A549 (cell line): ENCODE data around the gene CGREF1. TPM values are rescaled to one million over a fixed set of nuclear protein-coding genes. Genes with fewer than 3 reads are reported as not detected.
A peak's percentile ranks its signal among the peaks of the same experiment; 100 is the strongest.

Experiments
- ATAC-seq, 2 experiments: fragments of 200-7000 bp in 1 of 2; fragments of >200 bp in 1 of 2; cut with Nextera tagmentation in 1 of 2; cut with Tn5 transposase in 1 of 2; 3 replicates each; pipeline versions ENCODE4 v1.8.0 to v1.9.1; 2018 to 2020; ENCODE audit warnings: mild to moderate bottlenecking in 1 of 2, moderate library complexity in 1 of 2
- CTCF ChIA-PET: fragments of 300-600 bp; sonication (Branson Sonifier 250); formaldehyde crosslinking; extraction: SDS; loops from one replicate; lab custom pipeline; 2021; ENCODE audit warnings: antibody characterized with exemption, inconsistent platforms; lab: Yijun Ruan, JAX
- POLR2A ChIA-PET: fragments of 350-600 bp; formaldehyde crosslinking; extraction: SDS; loops from one replicate; lab custom pipeline; 2021; ENCODE audit warnings: antibody characterized with exemption, inconsistent platforms; lab: Yijun Ruan, JAX
- DNase-seq, 2 experiments: peaks; one replicate each; pipeline versions ENCODE4 v3.0.0 to v3.0.0-alpha.2; 2011 to 2016; ENCODE audit warnings: low read depth in 1 of 2, low spot score in 1 of 2
- FAIRE-seq: peaks from 2 replicates; lab custom pipeline; 2011; peaks lifted over from hg19 to GRCh38; lab: Jason Lieb, UNC
- H3K27ac ChIP-seq, 2 experiments: fragments of >200 bp; sonication (Bioruptor Twin); formaldehyde crosslinking; 3 replicates each; pipeline ENCODE4 v1.5.1; 2016 to 2017
- H3K4me1 ChIP-seq: fragments of >200 bp; sonication (Bioruptor Twin); formaldehyde crosslinking; 3 replicates; pipeline ENCODE4 v1.6.1; 2016
- H3K4me2 ChIP-seq: fragments of >200 bp; sonication (Bioruptor Twin); formaldehyde crosslinking; 3 replicates; pipeline ENCODE4 v1.6.1; 2016
- H3K4me3 ChIP-seq: fragments of >200 bp; sonication (Bioruptor Twin); formaldehyde crosslinking; 3 replicates; pipeline ENCODE4 v1.5.1; 2016
- H3K9me3 ChIP-seq: fragments of >200 bp; sonication (Bioruptor Twin); formaldehyde crosslinking; 3 replicates; pipeline ENCODE4 v1.6.1; 2016
- ATOH8 ChIP-seq: fragments of 250-450 bp; sonication (Bioruptor Pico); IDR thresholded peaks from 2 replicates; pipeline ENCODE4 v1.5.0; 2020; ENCODE audit warnings: low read depth, mild to moderate bottlenecking, moderate library complexity
- CBX8 ChIP-seq: fragments of 200-600 bp; sonication (generic); IDR thresholded peaks from 2 replicates; pipeline ENCODE4 v1.6.1; 2016
- CHD2 ChIP-seq: fragments of 150-350 bp; IDR thresholded peaks from 2 replicates; pipeline ENCODE4 v1.6.1; 2014; ENCODE audit warnings: low read length; ENCODE audit not compliant: partially characterized antibody
- CHD4 ChIP-seq: fragments of 200-600 bp; sonication (generic); IDR thresholded peaks from 2 replicates; pipeline ENCODE4 v1.6.1; 2016; ENCODE audit warnings: antibody characterized with exemption, mild to moderate bottlenecking, borderline replicate concordance
- E2F6 ChIP-seq: IDR thresholded peaks from 2 replicates; pipeline ENCODE4 v1.6.1; 2012; ENCODE audit warnings: low read depth, borderline replicate concordance
- EHMT2 ChIP-seq: fragments of 200-600 bp; sonication (generic); IDR thresholded peaks from 2 replicates; pipeline ENCODE4 v1.6.1; 2016; ENCODE audit warnings: antibody characterized with exemption, low read depth, mild to moderate bottlenecking, moderate library complexity
- FOSL2 ChIP-seq, 2 experiments: fragments of 450-650 bp in 1 of 2; fragments of >200 bp in 1 of 2; sonication (Bioruptor Twin) in 1 of 2; formaldehyde crosslinking; IDR thresholded peaks; 2 replicates each; pipeline versions ENCODE4 v1.5.0 to v1.6.1; 2016 to 2020; ENCODE audit warnings: mild to moderate bottlenecking in 1 of 2, moderate library complexity in 1 of 2
- GATA3 ChIP-seq: IDR thresholded peaks from 2 replicates; pipeline ENCODE4 v1.6.1; 2012; ENCODE audit warnings: borderline replicate concordance
- HEYL ChIP-seq: fragments of 250-450 bp; sonication (Bioruptor Pico); IDR thresholded peaks from 2 replicates; pipeline ENCODE4 v1.8.0; 2021; ENCODE audit warnings: mild to moderate bottlenecking, moderate library complexity
- HMGXB4 ChIP-seq: fragments of 250-450 bp; sonication (Bioruptor Pico); IDR thresholded peaks from 2 replicates; pipeline ENCODE4 v1.5.0; 2021; ENCODE audit warnings: mild to moderate bottlenecking, moderate library complexity, borderline replicate concordance
- HOXA7 ChIP-seq: fragments of 250-450 bp; sonication (Bioruptor Pico); IDR thresholded peaks from 2 replicates; pipeline ENCODE4 v1.5.0; 2020; ENCODE audit warnings: mild to moderate bottlenecking, moderate library complexity
- HOXB13 ChIP-seq: fragments of 250-450 bp; sonication (Bioruptor Pico); IDR thresholded peaks from 2 replicates; pipeline ENCODE4 v1.5.0; 2020; ENCODE audit warnings: low read depth, mild to moderate bottlenecking, moderate library complexity
- JUN ChIP-seq, 2 experiments: fragments of >200 bp; sonication (Bioruptor Twin); formaldehyde crosslinking; IDR thresholded peaks; 2 replicates in 1 of 2; 3 replicates in 1 of 2; pipeline ENCODE4 v1.6.1; 2016 to 2017
- JUNB ChIP-seq: fragments of >200 bp; sonication (Bioruptor Twin); formaldehyde crosslinking; IDR thresholded peaks from 2 replicates; pipeline ENCODE4 v1.6.1; 2016
- MAFK ChIP-seq: fragments of 450-650 bp; IDR thresholded peaks from 2 replicates; pipeline ENCODE4 v1.6.1; 2014; ENCODE audit not compliant: partially characterized antibody
- MYC ChIP-seq: IDR thresholded peaks from 2 replicates; pipeline ENCODE4 v1.6.1; 2012; ENCODE audit warnings: mild to moderate bottlenecking, inconsistent platforms, low read length, improper control_type of control experiment, borderline replicate concordance
- NFE2L2 ChIP-seq: fragments of 150-350 bp; conservative IDR thresholded peaks from 2 replicates; pipeline ENCODE4 v1.6.1; 2014; ENCODE audit warnings: low read length
- NR3C1 ChIP-seq: fragments of >200 bp; sonication (Bioruptor Twin); formaldehyde crosslinking; IDR thresholded peaks from 3 replicates; pipeline ENCODE4 v1.6.1; 2017
- PBX3 ChIP-seq: IDR thresholded peaks from 2 replicates; pipeline ENCODE4 v1.6.1; 2012
- PHF8 ChIP-seq: fragments of 200-600 bp; sonication (generic); IDR thresholded peaks from 2 replicates; pipeline ENCODE4 v1.6.1; 2016; ENCODE audit warnings: low read depth, mild to moderate bottlenecking, antibody characterized with exemption, moderate library complexity, borderline replicate concordance
- RAD21 ChIP-seq, 2 experiments: fragments of >200 bp in 1 of 2; sonication (Bioruptor Twin) in 1 of 2; formaldehyde crosslinking in 1 of 2; IDR thresholded peaks in 1 of 2; conservative IDR thresholded peaks in 1 of 2; 2 replicates in 1 of 2; 3 replicates in 1 of 2; pipeline ENCODE4 v1.6.1; 2012 to 2018; ENCODE audit warnings: inconsistent platforms in 1 of 2
- TP53 ChIP-seq: fragments of 250-450 bp; sonication (Bioruptor Pico); IDR thresholded peaks from 2 replicates; pipeline ENCODE4 v1.5.0; 2021; ENCODE audit warnings: mild to moderate bottlenecking, moderate library complexity
- ZFP36 ChIP-seq: fragments of 450-650 bp; IDR thresholded peaks from 2 replicates; pipeline ENCODE4 v1.6.1; 2014; ENCODE audit warnings: borderline replicate concordance; ENCODE audit not compliant: partially characterized antibody
- WGBS: methylation state at CpG from one replicate; pipeline ENCODE4 v1.1.6; 2017; ENCODE audit errors: missing lambda C conversion rate; 5-methylcytosine and 5-hydroxymethylcytosine counted together
- polyA plus RNA-seq, 4 experiments: library from polyadenylated mRNA; depleted of rRNA in 3 of 4; stranded (reverse); fragments of >200 nt; fragmentation: RNase III in 1 of 4; extraction: RNeasy Plus Mini Kit Qiagen cat#74134 plus additional on column Dnase treatment in 1 of 4; gene quantifications; 2 replicates in 3 of 4; 3 replicates in 1 of 4; pipeline ENCODE4 v1.2.3, GENCODE V29; 2011 to 2017

The CGREF1 gene
- polyA plus RNA-seq, 2 of the 4 experiments (the other 2 are of a cell fraction): 5.1 to 5.8 TPM

- TF ChIP-seq NFE2L2 (no peak), GATA3 (no peak)
- TF ChIP-seq, all 56 proteins: peak for 9
Observed at GRCh38 chr2:27085673-27086089, 33.2 kb downstream of the CGREF1 start (continued).

- Histone ChIP-seq H3K9me3 (no peaks in the 10 kb centered on the region), H3K4me3 (peak overlapping the region; percentile 70; the same call in 2 of the 3 replicates), H3K4me2 (peak overlapping the region; percentile 81), H3K27ac (peak overlapping the region; percentile 90 to 91), H3K4me1 (peaks cover 17% of the 10 kb centered on the region)
- ChIA-PET CTCF (interaction anchor here (0.5 to 15.3 kb wide), 33 partner anchors 8 to 1377 kb away, joined by 3 to 253 read pairs (median 4); partner anchors contain the start of genes ABHD1, AGBL5 and OST4), POLR2A (interaction anchor here (1.0 to 1.5 kb wide), 5 partner anchors 14 to 123 kb away, joined by 3 to 8 read pairs (median 4); partner anchors contain the start of genes AGBL5 and OST4)
- TF ChIP-seq JUNB: no peak
- 0 out of 2 replicates have a peak, but pooled peaks have one; percentile 7 for TF ChIP-seq TP53 (CRISPR knock-in tag)
- no peak for TF ChIP-seq E2F6
- no peak for TF ChIP-seq RAD21 (conservative IDR thresholded peaks at IDR 0.05 in 1 of 2, IDR thresholded peaks at IDR 0.05 in 1 of 2)
- ATAC-seq: no peak
- DNase-seq: no peak
- WGBS: 54% methylated on average over 10 of the region's 10 CpGs
- FAIRE-seq: no peak
Observed at GRCh38 chr2:27085062-27085672, 33.8 kb downstream of the CGREF1 start.

- Histone ChIP-seq H3K4me3 (no peak overlapping the region), H3K4me1 (peaks cover 17% of the 10 kb centered on the region), H3K27ac (no peak overlapping the region; a peak in 1 of 6 replicates), H3K9me3 (no peaks in the 10 kb centered on the region), H3K4me2 (no peak overlapping the region)
- TF ChIP-seq PBX3: no peak
- TF ChIP-seq HOXB13 (CRISPR knock-in tag): no peak
- TF ChIP-seq NR3C1: no peak
- TF ChIP-seq CBX8: no peak
- TF ChIP-seq EHMT2: no peak
- TF ChIP-seq PHF8: no peak
- TF ChIP-seq HOXA7 (CRISPR knock-in tag): no peak
- no peak for TF ChIP-seq CHD4
- no peak for TF ChIP-seq HMGXB4 (CRISPR knock-in tag)
- no peak for TF ChIP-seq FOSL2 (IDR thresholded peaks at IDR 0.05)
- no peak for TF ChIP-seq FOSL2 (CRISPR knock-in tag; IDR thresholded peaks at IDR 0.05)
- TF ChIP-seq MYC: no peak
- no peak for TF ChIP-seq MAFK
- no peak for TF ChIP-seq ATOH8 (CRISPR knock-in tag)
- no peak for TF ChIP-seq ZFP36
- TF ChIP-seq JUN (IDR thresholded peaks at IDR 0.05): no peak
- no peak for TF ChIP-seq CHD2
- no peak for TF ChIP-seq HEYL (CRISPR knock-in tag)
- ChIA-PET CTCF (interaction anchor here (0.8 to 15.3 kb wide), 14 partner anchors 8 to 243 kb away, joined by 3 to 253 read pairs (median 6); partner anchors contain the start of genes AGBL5 and OST4), POLR2A (interaction anchor here (1.2 to 1.5 kb wide), 3 partner anchors 13 to 35 kb away, joined by 3 to 8 read pairs (median 4); partner anchors contain the start of gene OST4)
- ATAC-seq (no peak), FAIRE-seq (no peak), DNase-seq (no peak)
- 86% methylated on average over 6 of the region's 6 CpGs for WGBS
Observed at GRCh38 chr2:27084297-27085061, 34.4 kb downstream of the CGREF1 start.
